ENCODE results near the gene FGD5. TPM values are rescaled to one million over a fixed set of nuclear protein-coding genes. Genes with fewer than 3 reads are reported as not detected.

Gene FGD5
- total RNA-seq, 2 donors from 2014 or later = 34.7 to 35.4 TPM

- intact Hi-C loops (cut with DNase I) = no loop called here
Observed at GRCh38 chr3:14841836-14842235, 23.1 kb downstream of the FGD5 start.

GRCh38 chr3:14842277-14842676 lies 23.5 kb downstream of the FGD5 start:
- peak; percentile 51 for DNase-seq (ENCODE audit: low spot score)
- intact Hi-C loops (cut with DNase I) = no loop called here

More at GRCh38 chr3:14841836-14842235, 23.1 kb downstream of the FGD5 start:
- DNase-seq (ENCODE audit: low spot score) = peak; percentile 74

GRCh38 chr3:14843321-14843720 lies 24.6 kb downstream of the FGD5 start:
- intact Hi-C loops (cut with DNase I) = no loop called here
- peak; percentile 54 for DNase-seq (ENCODE audit: low spot score)

GRCh38 chr3:14844386-14845170 lies 25.8 kb downstream of the FGD5 start:
- no peak for DNase-seq (ENCODE audit: low spot score)
- intact Hi-C loops (cut with DNase I) = no loop called here

- DNase-seq (ENCODE audit: low spot score) = no peak
- intact Hi-C loops (cut with DNase I) = no loop called here
Observed at GRCh38 chr3:14845180-14845579, 26.4 kb downstream of the FGD5 start.

GRCh38 chr3:14845826-14846225 lies 27.1 kb downstream of the FGD5 start:
- no peak for DNase-seq (ENCODE audit: low spot score)
- intact Hi-C loops (cut with DNase I) = loop anchor here in 1 of 2 donors (2.0 kb wide), 1 partner anchor 55 kb away; no protein-coding TSS in a partner anchor

GRCh38 chr3:14846226-14846880 lies 27.6 kb downstream of the FGD5 start:
- peak; percentile 54 for DNase-seq (ENCODE audit: low spot score)
- intact Hi-C loops (cut with DNase I) = loop anchor here in 1 of 2 donors (2.0 kb wide), 1 partner anchor 54 kb away; no protein-coding TSS in a partner anchor

- intact Hi-C loops (cut with DNase I) = loop anchor here in 1 of 2 donors (2.0 kb wide), 1 partner anchor 53 kb away; no protein-coding TSS in a partner anchor
- DNase-seq (ENCODE audit: low spot score) = peak; percentile 84
Observed at GRCh38 chr3:14847613-14848541, 29.1 kb downstream of the FGD5 start.

GRCh38 chr3:14848906-14849305 lies 30.1 kb downstream of the FGD5 start:
- intact Hi-C loops (cut with DNase I) = no loop called here

GRCh38 chr3:14849638-14850230 lies 31.0 kb downstream of the FGD5 start:
- intact Hi-C loops (cut with DNase I) = no loop called here

More at GRCh38 chr3:14848906-14849305, 30.1 kb downstream of the FGD5 start:
- DNase-seq (ENCODE audit: low spot score) = peak; percentile 69

GRCh38 chr3:14852058-14852594 lies 33.4 kb downstream of the FGD5 start:
- intact Hi-C loops (cut with DNase I) = no loop called here
- DNase-seq (ENCODE audit: low spot score) = no peak

More at GRCh38 chr3:14849638-14850230, 31.0 kb downstream of the FGD5 start:
- DNase-seq (ENCODE audit: low spot score) = no peak

GRCh38 chr3:14852717-14853116 lies 34.0 kb downstream of the FGD5 start:
- DNase-seq (ENCODE audit: low spot score) = peak; percentile 90
- intact Hi-C loops (cut with DNase I) = no loop called here

GRCh38 chr3:14853271-14853951 lies 34.6 kb downstream of the FGD5 start:
- intact Hi-C loops (cut with DNase I) = no loop called here
- peak; percentile 84 for DNase-seq (ENCODE audit: low spot score)

- no peak for DNase-seq (ENCODE audit: low spot score)
- intact Hi-C loops (cut with DNase I) = no loop called here
Observed at GRCh38 chr3:14857506-14857905, 38.7 kb downstream of the FGD5 start.

- DNase-seq (ENCODE audit: low spot score) = no peak
- intact Hi-C loops (cut with DNase I) = no loop called here
Observed at GRCh38 chr3:14858105-14858504, 39.3 kb downstream of the FGD5 start.

- DNase-seq (ENCODE audit: low spot score) = peak; percentile 34
- intact Hi-C loops (cut with DNase I) = no loop called here
Observed at GRCh38 chr3:14859880-14860279, 41.1 kb downstream of the FGD5 start.

GRCh38 chr3:14861031-14861430 lies 42.3 kb downstream of the FGD5 start:
- DNase-seq (ENCODE audit: low spot score) = peak; percentile 19
- intact Hi-C loops (cut with DNase I) = no loop called here
